BE2C (cell line): Measurements from ENCODE around the gene SLC25A53.
"Not testable (repeated sequence)": the region's sequence is repeated elsewhere in the genome, so short reads cannot be mapped to it uniquely, and the experiment has no call there.

ENCODE experiments used
- DNase-seq: peaks from one replicate; pipeline ENCODE4 v3.0.0-alpha.2; 2020
- H3K27me3 ChIP-seq: fragments of 250-450 bp; sonication (Bioruptor Pico); 2 replicates; pipeline ENCODE4 v1.5.1; 2020; ENCODE audit warnings: mild to moderate bottlenecking
- H3K36me3 ChIP-seq: fragments of 250-450 bp; sonication (Bioruptor Pico); 2 replicates; pipeline ENCODE4 v1.5.1; 2020; ENCODE audit warnings: mild to moderate bottlenecking
- H3K4me1 ChIP-seq: fragments of 250-450 bp; sonication (Bioruptor Pico); 2 replicates; pipeline ENCODE4 v1.5.1; 2020
- H3K4me3 ChIP-seq: 2 replicates; pipeline ENCODE4 v1.5.1; 2011; ENCODE audit warnings: low read depth, low read length
- H3K9me3 ChIP-seq: fragments of 250-450 bp; sonication (Bioruptor Pico); 2 replicates; pipeline ENCODE4 v1.5.1; 2020
- CTCF ChIP-seq: IDR thresholded peaks from 2 replicates; pipeline ENCODE4 v1.5.1; 2012; ENCODE audit warnings: mild to moderate bottlenecking, low read depth, low read length

SLC25A53 gene

GRCh38 chrX:104085477-104085876 is 71.3 kb downstream of the SLC25A53 start:
- DNase-seq, result no peak
- no peaks in the 10 kb centered on the region for H3K9me3 ChIP-seq
- no peak for TF ChIP-seq CTCF
- H3K4me3 ChIP-seq, result no peak overlapping the region
- no peaks in the 10 kb centered on the region for H3K4me1 ChIP-seq
- no peaks in the 10 kb centered on the region for H3K36me3 ChIP-seq
- H3K27me3 ChIP-seq, result no peaks in the 10 kb centered on the region

GRCh38 chrX:104084534-104085277 is 72.1 kb downstream of the SLC25A53 start:
- Histone ChIP-seq H3K9me3 (no peaks in the 10 kb centered on the region), H3K36me3 (no peaks in the 10 kb centered on the region), H3K4me3 (no peak overlapping the region), H3K4me1 (no peaks in the 10 kb centered on the region), H3K27me3 (no peaks in the 10 kb centered on the region)
- no peak for TF ChIP-seq CTCF
- no peak for DNase-seq

DNA sequence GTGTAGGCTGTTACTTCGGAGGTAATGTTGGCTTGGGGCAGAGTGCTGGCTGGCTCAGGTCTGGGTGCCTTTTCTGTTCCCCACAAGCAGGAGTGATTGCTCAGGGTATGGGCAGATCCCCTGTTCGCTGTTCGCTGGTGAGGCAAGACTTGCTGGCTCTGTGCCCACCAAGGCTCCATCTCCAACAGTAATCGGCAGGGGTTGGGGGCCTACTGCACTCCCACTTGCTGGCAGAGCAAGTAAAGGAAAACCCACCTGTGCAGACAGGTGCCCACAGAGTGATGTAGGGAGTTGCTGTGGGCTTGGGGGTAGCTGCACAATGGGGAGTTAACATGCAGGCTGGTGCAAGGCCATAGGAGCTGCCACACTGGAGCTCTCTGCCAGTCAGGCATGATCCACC is 72.7 kb downstream of the SLC25A53 start:
- TF ChIP-seq CTCF, result no peak
- H3K36me3 ChIP-seq, result no peaks in the 10 kb centered on the region
- H3K4me1 ChIP-seq, result no peaks in the 10 kb centered on the region
- DNase-seq, result no peak
- no peaks in the 10 kb centered on the region for H3K27me3 ChIP-seq
- H3K4me3 ChIP-seq, result no peak overlapping the region
- H3K9me3 ChIP-seq, result no peaks in the 10 kb centered on the region

- not testable (repeated sequence) for H3K4me3 ChIP-seq, DNase-seq, H3K27me3 ChIP-seq, H3K9me3 ChIP-seq, H3K4me1 ChIP-seq, H3K36me3 ChIP-seq
Observed at GRCh38 chrX:104077854-104078253, 79.0 kb downstream of the SLC25A53 start.

DNA sequence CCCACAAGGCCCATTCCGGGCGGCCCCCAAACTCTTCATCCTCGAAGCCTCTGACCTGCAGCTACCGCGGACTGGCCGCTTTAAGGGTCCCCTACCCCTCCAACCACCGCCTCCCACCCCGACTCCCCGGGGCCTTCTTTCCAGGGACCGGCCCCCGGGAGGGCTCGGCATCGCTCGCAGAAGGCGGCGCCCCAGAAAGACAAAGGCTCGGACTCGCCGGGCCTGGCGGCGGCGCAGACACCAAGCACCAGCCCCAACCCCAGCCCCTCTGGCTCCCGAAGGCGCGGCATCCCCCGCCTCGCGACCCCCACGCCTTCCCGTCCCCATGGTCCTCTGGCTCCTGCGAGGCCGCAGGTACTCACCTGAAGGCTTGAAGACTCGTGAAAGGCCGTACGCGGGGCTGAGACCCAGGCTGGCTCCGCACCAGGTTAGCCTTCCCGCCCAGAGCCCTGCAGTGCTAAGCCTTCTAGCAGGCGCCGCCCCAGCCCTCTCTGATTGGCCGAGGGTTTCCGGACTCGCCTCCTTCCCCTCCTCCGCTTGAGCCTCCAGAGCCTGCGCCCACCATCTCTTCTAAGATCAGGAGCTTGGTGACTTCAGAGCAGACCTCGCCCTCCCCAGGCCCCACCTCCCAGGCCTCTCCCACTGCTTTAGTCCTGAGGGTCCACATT is 80.9 kb downstream of the SLC25A53 start, which contains the start of gene TMSB15C:
Gene TMSB15C, minus strand, starts transcription at position 459 of the 668 bp plus-strand sequence.
- H3K4me3 ChIP-seq, H3K4me1 ChIP-seq, H3K27me3 ChIP-seq, H3K9me3 ChIP-seq, DNase-seq, H3K36me3 ChIP-seq: not testable (repeated sequence)

GRCh38 chrX:104062636-104063035 is 94.2 kb downstream of the SLC25A53 start:
- H3K27me3 ChIP-seq, H3K4me1 ChIP-seq, H3K9me3 ChIP-seq, H3K4me3 ChIP-seq, DNase-seq, H3K36me3 ChIP-seq: not testable (repeated sequence)

GRCh38 chrX:104054956-104055355 is 101.9 kb downstream of the SLC25A53 start:
- not testable (repeated sequence) for H3K4me3 ChIP-seq, DNase-seq, H3K36me3 ChIP-seq, H3K4me1 ChIP-seq, H3K27me3 ChIP-seq, H3K9me3 ChIP-seq
